GM21423 (cell line): ENCODE measurements around the gene DAGLA.
A peak's percentile ranks its signal among the peaks of the same experiment; 100 is the strongest.

Source experiments
- ATAC-seq: cut with Tn5 transposase; IDR thresholded peaks from one replicate; pipeline ENCODE4 v1.9.1; 2021; ENCODE audit warnings: mild to moderate bottlenecking, moderate library complexity; ENCODE audit not compliant: unreplicated experiment

DAGLA gene

DNA sequence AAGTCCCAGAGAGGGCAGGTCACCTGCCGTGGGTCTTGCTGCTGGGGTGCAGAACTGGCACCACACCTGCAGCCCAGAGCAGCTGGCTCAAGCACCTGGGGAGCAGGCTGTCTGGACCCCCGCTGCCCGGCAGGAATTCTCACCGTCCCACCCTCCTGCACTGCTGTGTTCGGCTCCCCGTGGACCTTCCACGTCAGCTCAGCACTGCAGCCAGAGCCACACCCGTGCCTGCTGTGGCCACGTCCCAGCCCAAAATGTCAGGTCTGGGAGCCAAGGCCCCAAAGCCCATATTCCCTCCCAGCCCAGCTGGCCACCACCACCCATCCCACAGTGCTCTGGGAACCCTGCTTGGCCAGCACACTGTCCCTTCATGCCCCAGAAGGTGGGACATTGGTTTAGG lies 44.2 kb downstream of the DAGLA start:
- no peak for ATAC-seq

GRCh38 chr11:61725781-61726231 lies 45.6 kb downstream of the DAGLA start:
- no peak for ATAC-seq

- no peak for ATAC-seq
Observed at GRCh38 chr11:61726775-61727174, 46.6 kb downstream of the DAGLA start.

DNA sequence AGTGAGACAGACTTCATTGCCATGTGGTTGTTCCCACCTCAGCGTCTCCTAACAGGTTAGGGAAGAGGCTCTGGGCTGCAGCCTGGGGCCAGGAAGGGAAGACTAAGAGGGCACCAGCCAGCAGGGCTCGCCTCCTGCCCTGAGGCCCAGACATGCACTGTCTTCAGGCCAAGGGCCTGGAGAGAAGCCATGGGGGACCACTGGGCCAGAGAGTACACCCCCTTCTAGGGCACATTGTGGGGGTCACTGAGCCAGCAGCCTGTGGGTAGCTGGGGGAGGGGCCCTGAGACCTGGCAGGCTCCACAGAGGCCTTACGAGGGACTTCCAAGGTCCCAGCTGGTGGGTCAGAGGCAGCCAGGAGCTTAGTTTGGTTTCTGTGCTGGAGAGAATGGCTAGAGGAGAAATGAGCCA lies 47.2 kb downstream of the DAGLA start:
- ATAC-seq = no peak

GRCh38 chr11:61728066-61728939 lies 48.1 kb downstream of the DAGLA start:
- no peak for ATAC-seq

GRCh38 chr11:61728940-61729219 lies 48.7 kb downstream of the DAGLA start:
- no peak for ATAC-seq

DNA sequence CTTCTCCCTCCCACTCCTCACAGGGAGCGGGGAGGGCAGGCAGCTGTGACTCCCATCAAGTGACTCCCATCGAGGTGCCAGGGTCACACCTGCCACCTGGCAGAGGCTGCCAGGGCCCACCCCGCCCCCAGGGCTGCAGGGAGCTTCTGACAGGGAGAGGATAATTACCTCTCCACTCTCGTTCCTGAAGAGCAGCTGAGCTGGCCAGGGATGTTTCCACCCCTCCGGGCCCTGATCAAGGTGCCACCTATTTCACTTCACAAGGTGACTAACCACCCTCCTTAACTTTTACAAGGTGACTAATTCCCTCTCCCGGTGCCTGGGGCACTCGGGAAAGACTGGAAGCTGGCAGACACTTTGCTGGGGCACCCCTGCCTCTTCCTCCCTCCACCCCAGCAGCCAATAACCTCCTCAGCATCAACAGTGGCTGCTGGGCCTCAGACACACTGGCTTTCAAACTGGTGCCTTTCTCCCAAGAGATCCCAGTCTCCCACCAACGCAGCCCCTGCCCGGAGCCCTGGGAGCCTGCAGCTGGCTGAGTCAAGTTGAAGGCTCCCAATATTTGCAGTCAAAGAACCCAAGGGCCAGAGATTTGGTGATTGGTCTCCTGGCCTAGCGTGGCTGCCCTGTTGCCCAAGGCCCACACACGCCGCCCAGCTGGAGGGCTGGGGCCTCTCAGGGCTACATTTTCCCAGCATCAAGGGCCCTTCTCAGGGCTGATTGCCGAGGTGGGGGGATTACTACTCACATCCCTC lies 50.2 kb downstream of the DAGLA start:
- no peak for ATAC-seq

- no peak for ATAC-seq
Observed at GRCh38 chr11:61731211-61731951, 51.2 kb downstream of the DAGLA start.

DNA sequence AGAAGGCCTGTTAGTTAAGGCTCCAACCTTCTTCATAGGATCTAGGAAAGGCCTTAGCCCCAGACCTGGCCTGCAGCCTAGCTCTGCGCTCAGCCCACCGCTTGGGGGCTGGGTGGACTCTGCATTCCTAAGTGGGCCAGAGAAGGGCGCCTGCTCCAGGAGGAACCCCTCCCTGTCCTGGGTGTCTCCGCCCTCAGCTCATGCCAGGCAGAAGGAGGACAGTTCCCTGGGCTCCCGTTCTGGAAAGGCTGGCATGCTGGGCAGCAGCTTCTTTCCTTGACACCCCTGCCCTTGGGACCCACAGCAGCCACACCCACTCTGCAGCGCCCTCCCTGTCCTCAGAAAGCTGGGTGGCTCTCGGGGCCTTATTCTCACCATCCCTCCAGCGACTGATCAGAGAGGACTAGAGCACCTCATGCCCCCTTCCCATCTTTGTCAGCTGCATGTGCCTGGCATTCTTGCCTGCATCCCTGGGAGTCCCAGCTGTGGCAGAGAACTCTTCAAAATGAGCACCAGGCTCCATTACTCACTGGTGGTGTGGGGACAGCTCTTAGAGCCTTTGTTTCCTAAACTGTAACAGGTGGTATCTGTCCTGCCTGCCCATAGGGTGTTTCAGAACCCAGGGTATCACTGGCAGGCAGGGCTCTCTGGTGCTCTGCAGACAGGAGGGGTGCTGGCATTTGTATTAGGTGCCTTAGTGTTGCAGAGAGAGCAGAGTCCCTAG lies 51.9 kb downstream of the DAGLA start:
- ATAC-seq = no peak

DNA sequence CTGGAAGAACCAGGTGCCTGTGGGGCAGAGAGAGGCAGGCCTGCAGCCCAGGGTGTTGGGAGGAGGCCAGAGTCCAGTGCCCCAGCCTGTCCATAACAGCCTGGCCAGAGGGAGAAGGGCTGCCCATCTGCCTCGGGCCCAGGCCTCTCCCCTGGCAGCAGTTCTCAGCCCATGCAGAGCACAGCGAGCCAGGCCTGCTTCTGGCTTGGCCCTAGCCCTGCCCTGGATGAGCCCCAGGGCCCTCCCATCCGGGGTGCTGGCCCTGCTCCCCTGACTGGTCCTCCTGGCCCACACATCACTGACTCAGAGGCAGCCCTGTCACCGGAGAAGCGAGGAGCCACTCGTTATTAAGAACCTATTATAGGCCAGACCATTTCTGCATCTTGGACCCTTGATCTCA lies 52.5 kb downstream of the DAGLA start:
- ATAC-seq = no peak

DNA sequence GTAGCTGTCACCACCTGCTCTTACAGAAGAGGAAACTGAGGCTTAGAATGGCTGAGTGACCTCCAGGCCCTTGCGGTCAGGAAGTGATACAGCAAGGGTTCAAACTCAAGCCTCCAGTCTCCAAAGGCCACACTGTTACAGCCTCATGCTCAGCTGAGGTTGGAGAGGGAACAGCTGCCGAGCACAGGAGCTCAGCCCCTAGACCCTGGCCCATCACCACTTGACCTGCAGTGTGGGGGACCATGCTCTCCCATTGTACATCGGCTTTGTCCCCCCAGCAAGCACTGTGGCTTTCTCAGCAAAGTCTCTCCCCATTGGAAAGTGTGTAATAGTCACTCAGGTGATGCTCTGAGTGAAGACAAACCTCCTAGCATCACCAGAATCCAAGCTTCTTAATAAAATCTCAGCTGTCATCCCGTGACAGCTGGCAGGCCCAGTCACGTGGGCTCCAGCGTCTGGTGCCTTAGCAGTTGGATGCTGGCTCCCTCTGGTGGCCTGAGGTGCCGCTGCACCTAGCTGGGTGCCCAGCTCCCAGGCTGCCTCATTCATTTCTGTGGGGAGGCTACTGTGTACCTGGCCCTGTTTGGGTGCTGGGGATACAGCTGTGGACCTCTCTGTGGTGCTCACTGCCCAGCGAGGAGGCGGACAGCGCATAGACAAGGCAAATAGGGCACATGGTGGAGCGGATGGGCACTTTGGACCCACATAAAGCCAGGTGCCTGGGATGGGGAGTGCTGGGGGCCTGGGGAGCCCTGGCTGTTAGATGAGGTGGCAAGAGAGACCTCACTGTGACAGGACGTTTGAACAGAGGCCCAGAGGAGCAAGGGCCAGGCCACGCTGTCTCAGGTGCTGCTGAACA lies 53.2 kb downstream of the DAGLA start:
- peak; percentile 74 for ATAC-seq

GRCh38 chr11:61734767-61735166 lies 54.6 kb downstream of the DAGLA start:
- no peak for ATAC-seq

- ATAC-seq = no peak
Observed at GRCh38 chr11:61735391-61735790, 55.2 kb downstream of the DAGLA start.

DNA sequence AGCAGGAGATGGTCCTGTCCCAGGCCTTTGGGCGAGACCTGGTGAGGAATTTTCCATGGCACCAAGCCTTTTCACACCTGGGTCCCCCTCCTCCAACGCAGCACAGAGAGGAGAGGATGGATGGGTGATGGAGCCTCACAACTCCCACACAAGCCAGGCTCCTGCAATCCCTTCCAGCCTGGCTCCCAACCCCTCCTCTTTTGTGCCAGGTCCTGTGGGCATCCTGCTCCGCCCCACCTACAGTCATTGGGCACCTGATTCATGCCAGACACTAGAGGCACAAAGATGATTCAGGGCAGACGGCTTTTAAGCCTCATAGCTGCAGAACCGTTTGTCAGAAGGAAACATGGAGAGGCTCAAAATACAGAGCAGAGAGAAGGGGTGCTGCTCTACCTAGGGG lies 56.1 kb downstream of the DAGLA start:
- no peak for ATAC-seq

DNA sequence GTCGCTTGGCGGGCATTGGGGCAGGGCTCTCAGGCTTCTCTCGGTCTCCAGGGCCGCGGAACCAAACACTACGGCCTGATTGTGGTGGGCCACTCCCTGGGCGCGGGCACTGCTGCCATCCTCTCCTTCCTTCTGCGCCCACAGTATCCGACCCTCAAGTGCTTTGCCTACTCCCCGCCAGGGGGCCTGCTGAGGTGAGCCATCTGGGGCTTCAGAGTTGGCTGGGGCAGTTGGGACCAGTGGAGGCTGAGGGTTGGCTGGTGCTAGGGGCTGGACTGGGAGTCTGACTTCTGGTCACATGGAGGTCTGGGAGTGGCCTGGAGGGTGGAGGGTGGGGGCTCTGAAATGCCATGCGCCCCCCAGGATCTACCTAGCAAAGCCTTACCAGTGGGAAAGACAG lies 56.9 kb downstream of the DAGLA start:
- no peak for ATAC-seq

DNA sequence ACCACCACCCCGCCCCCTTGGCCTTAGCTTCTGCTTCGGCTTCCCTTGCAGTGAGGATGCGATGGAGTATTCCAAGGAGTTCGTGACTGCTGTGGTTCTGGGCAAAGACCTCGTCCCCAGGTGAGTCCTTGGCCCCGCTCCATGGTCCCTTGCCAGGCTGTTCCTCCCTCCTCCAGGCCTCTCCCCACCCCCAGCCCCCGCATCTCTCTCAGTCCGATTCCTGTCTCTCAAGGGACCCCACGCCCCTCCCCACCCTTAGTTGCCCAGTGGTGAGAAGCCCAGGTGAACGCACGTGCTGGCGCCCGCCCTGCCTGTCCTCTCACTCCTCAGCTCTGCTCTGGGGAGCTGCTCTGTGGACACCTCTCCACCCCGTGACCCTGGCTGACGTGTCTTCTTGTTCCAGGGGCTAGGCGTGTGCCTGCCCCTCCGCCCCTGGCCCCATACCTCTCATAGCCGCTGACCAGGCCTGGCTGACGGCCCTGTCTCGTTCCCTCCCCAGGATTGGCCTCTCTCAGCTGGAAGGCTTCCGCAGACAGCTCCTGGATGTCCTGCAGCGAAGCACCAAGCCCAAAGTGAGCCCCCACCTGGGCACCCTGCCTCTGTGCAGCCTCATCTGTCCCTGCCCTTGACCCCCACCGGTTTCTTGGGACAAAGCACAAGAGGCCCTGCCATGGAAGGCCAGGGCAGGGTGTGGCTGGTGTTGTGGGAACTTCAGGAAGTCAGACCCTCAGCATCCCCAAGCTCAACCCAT lies 57.6 kb downstream of the DAGLA start:
- ATAC-seq = no peak

DNA sequence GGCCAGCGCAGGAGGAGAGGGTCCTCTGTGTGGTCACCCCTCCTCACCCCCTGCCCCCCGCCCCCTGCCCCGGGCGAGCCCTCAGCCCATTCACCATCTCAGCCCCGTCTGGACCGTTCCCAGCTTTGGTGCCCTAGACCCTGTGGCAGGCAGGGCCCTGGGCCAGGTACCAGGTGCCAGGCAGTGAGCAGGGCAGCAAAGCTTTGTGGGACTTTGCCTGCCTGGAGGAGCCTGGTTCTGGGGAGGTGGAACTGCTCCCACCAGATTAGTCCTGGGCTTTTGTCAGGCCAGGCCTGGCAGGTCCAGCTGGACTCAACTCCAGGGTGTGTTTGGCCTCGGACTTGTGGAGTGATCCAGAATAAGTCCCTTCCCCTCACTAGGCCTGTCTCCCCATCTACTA lies 58.6 kb downstream of the DAGLA start:
- no peak for ATAC-seq

DNA sequence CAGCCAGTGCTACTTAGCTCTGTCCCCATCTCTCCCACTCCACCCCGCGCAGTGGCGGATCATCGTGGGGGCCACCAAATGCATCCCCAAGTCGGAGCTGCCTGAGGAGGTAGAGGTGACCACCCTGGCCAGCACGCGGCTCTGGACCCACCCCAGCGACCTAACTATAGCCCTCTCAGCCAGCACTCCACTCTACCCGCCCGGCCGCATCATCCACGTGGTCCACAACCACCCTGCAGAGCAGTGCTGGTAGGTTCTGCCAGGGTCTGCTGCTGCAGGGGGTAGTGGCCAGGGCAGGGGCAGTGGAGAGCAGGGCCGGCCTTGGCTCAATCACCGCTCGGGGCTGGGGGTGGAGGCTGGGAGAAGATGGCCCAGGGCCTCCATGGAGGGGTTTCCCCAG lies 59.2 kb downstream of the DAGLA start:
- no peak for ATAC-seq

DNA sequence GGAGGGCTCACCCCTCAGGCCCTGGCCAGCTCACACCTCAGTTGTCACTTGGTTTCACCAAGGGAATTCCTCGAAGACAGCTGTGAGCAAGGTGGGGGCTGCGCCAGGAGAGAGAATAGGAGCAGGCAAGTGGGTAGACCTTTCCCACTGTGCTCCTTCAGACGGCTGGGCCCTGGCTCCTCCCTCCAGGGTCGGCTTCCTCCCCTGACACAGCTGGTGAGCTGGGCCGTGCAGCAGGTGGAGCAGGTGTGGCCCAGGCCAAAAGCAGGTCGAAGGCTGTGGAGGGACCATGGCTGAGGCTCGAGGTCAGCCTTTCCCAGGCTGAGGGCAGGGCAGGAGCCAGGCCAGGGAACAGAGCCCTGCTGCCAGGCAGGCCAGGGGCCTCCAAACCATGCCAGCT lies 59.8 kb downstream of the DAGLA start:
- ATAC-seq = no peak
